Measurements from ENCODE around the gene EZH1. TPM values are rescaled to one million over a fixed set of nuclear protein-coding genes. Genes with fewer than 3 reads are reported as not detected.

EZH1 gene
- total and polyA plus RNA-seq, 2 of the 4 experiments (the other 2 are of a cell fraction), result 17.6 to 27.3 TPM

DNA sequence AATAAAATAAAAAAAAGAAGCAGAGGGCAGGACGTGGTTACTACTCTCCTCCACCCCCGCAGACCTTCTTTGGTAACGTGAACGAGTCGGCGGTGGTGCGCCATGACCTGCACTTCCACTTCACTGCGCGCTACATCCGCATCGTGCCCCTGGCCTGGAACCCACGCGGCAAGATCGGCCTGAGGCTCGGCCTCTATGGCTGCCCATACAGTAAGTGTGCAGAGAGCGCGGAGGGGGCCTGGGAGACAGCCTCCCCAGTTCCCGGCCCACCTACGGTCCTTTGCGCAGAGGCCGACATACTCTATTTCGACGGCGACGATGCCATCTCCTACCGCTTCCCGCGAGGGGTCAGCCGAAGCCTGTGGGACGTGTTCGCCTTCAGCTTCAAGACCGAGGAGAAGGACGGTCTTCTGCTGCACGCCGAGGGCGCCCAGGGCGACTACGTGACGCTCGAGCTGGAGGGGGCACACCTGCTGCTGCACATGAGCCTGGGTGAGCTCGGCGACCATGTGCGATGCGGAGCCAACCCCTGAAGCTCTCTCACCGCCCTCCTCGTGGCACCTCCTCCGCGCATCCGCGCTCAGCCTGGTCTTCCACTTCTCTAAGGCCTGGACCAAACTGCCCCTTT, 59.8 kb downstream of the EZH1 start:
- H3K9me1 ChIP-seq (ENCODE audit: insufficient read depth, low read length), result peaks cover 23% of the 10 kb centered on the region
- dilution Hi-C loops (cut with HindIII; ENCODE audit: low sequenced_read_pairs, unreplicated experiment), result no loop called here
- CTCF ChIA-PET, result no interaction called here

More for the DNA sequence above, 59.8 kb downstream of the EZH1 start:
- no peak overlapping the region for H2BK5ac ChIP-seq (ENCODE audit: low read depth, low read length, poor library complexity, severe bottlenecking)
- peaks cover 44% of the 10 kb centered on the region for H3K36me3 ChIP-seq (ENCODE audit: control insufficient read depth, insufficient read depth, low read length)
- in situ Hi-C loops (cut with MboI; ENCODE audit: low sequenced_read_pairs) (loop anchor here (5.0 to 25.0 kb wide), 2 partner anchors 108 to 627 kb away; partner anchors contain the start of gene PSMC3IP), intact Hi-C loops (cut with micrococcal nuclease) (no loop called here)
- no peak for DNase-seq
- POLR2A ChIA-PET (ENCODE audit: unreplicated experiment), result no interaction called here
- H2AK9ac ChIP-seq (replicated peaks; ENCODE audit: low read depth, low read length, poor library complexity), result peak overlapping the region; percentile 59
- H3K4ac ChIP-seq (ENCODE audit: low read depth, low read length), result no peak overlapping the region
- H3K4me3 ChIP-seq (ENCODE audit: insufficient read depth, low read depth, low read length), result no peak overlapping the region
- peaks cover 7 to 35% of the 10 kb centered on the region in 2 experiments for H3K79me1 ChIP-seq (ENCODE audit: low read depth in 1 of 2, low read length in 2 of 2)
- WGBS, 2 experiments (ENCODE audit: extremely low coverage in 2 of 2, insufficient read length in 1 of 2), result 73% methylated on average over 19 of the region's 50 CpGs; no CpG with 5 or more reads in 1 of the 2 experiments
- 0 out of 2 replicates have a peak, but pooled peaks cover 8% of the 10 kb centered on the region for H4K20me1 ChIP-seq (ENCODE audit: insufficient read depth, low read length)
- H3K23ac ChIP-seq (ENCODE audit: low read depth, low read length), result no peak overlapping the region
- H2AK5ac ChIP-seq (ENCODE audit: low read depth, low read length), result 0 out of 2 replicates have a peak overlapping the region, but pooled peaks have one; percentile 9
- no peak overlapping the region for H2BK20ac ChIP-seq (ENCODE audit: low read depth, low read length)
- H2AFZ ChIP-seq (replicated peaks; ENCODE audit: low read length, poor library complexity), result peak overlapping the region; percentile 37
- no peak overlapping the region for H3K4me2 ChIP-seq (ENCODE audit: low read depth, low read length)
- no peak overlapping the region for H4K5ac ChIP-seq (ENCODE audit: low read depth, low read length)
- no peak overlapping the region for H4K91ac ChIP-seq (ENCODE audit: insufficient read depth, low read depth, low read length)
- H2BK120ac ChIP-seq (ENCODE audit: low read depth, low read length), result no peak overlapping the region
- no TSS peak for BruUV-seq (replicated peaks)
- no peak overlapping the region for H2BK15ac ChIP-seq (ENCODE audit: low read depth, low read length)
- no peaks in the 10 kb centered on the region for H3K27me3 ChIP-seq (ENCODE audit: control insufficient read depth, insufficient read depth, low read length)
- H3K14ac ChIP-seq (replicated peaks; ENCODE audit: low read depth, low read length), result no peak overlapping the region
- no peaks in the 10 kb centered on the region for H3K9me3 ChIP-seq (ENCODE audit: control insufficient read depth, insufficient read depth, low read length)
- H4K8ac ChIP-seq (ENCODE audit: low read depth in 2 of 2, low read length in 2 of 2), result no peak overlapping the region
- TF ChIP-seq NFE2L2 (IDR thresholded peaks at IDR 0.05; ENCODE audit: low read depth, low read length), result no peak
- no peak for TF ChIP-seq MAFK (IDR thresholded peaks at IDR 0.05; ENCODE audit: low read depth, low read length)
- TF ChIP-seq MAZ (IDR thresholded peaks at IDR 0.05; ENCODE audit: borderline replicate concordance, low read depth, low read length), result no peak
- TF ChIP-seq RFX5 (IDR thresholded peaks at IDR 0.05; ENCODE audit: low read depth, low read length), result no peak
- TF ChIP-seq CEBPB (IDR thresholded peaks at IDR 0.05; ENCODE audit: low read depth, low read length), result no peak
- TF ChIP-seq FOS (IDR thresholded peaks at IDR 0.05; ENCODE audit: low read depth, low read length), result no peak
- no peak for TF ChIP-seq RAD21 (IDR thresholded peaks at IDR 0.05; ENCODE audit: low read length)
- no peak for TF ChIP-seq POLR2A (IDR thresholded peaks at IDR 0.05; ENCODE audit: low read depth, low read length)
- TF ChIP-seq SMC3 (IDR thresholded peaks at IDR 0.05; ENCODE audit: low read depth, low read length), result no peak
- no peak for TF ChIP-seq RCOR1 (IDR thresholded peaks at IDR 0.05; ENCODE audit: insufficient replicate concordance, low read length)
- no peak for TF ChIP-seq MXI1 (IDR thresholded peaks at IDR 0.05; ENCODE audit: borderline replicate concordance, low read depth, low read length)
- no peak for TF ChIP-seq BHLHE40 (IDR thresholded peaks at IDR 0.05; ENCODE audit: low read depth, low read length)
- TF ChIP-seq, protein P1, sequence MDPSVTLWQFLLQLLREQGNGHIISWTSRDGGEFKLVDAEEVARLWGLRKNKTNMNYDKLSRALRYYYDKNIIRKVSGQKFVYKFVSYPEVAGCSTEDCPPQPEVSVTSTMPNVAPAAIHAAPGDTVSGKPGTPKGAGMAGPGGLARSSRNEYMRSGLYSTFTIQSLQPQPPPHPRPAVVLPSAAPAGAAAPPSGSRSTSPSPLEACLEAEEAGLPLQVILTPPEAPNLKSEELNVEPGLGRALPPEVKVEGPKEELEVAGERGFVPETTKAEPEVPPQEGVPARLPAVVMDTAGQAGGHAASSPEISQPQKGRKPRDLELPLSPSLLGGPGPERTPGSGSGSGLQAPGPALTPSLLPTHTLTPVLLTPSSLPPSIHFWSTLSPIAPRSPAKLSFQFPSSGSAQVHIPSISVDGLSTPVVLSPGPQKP (IDR thresholded peaks at IDR 0.05; ENCODE audit: borderline replicate concordance, low read depth, low read length), result no peak
- TF ChIP-seq, protein P2, sequence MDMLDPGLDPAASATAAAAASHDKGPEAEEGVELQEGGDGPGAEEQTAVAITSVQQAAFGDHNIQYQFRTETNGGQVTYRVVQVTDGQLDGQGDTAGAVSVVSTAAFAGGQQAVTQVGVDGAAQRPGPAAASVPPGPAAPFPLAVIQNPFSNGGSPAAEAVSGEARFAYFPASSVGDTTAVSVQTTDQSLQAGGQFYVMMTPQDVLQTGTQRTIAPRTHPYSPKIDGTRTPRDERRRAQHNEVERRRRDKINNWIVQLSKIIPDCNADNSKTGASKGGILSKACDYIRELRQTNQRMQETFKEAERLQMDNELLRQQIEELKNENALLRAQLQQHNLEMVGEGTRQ (IDR thresholded peaks at IDR 0.05; ENCODE audit: low read depth, low read length), result no peak
- no peak overlapping the region for H3K18ac ChIP-seq (ENCODE audit: low read depth, low read length)
- no peak overlapping the region for H3K56ac ChIP-seq (ENCODE audit: extremely low read depth, insufficient read depth, low read length)
- H3K4me1 ChIP-seq (ENCODE audit: control insufficient read depth, insufficient read depth, low read length), result peaks cover 15% of the 10 kb centered on the region
- no peak overlapping the region for H3K9ac ChIP-seq (ENCODE audit: low read depth, low read length)
- no peak overlapping the region for H3K27ac ChIP-seq (ENCODE audit: insufficient read depth, low read length)
- ATAC-seq (ENCODE audit: low read depth), result no peak

All from IMR-90 (cell line).